Neural progenitor cell (in vitro differentiated cells): Measurements from ENCODE around the gene HSPB8. TPM values are rescaled to one million over a fixed set of nuclear protein-coding genes. Genes with fewer than 3 reads are reported as not detected.

Experiments used
- DNase-seq: peaks from one replicate; pipeline ENCODE4 v3.0.0-alpha.2; 2016; ENCODE audit warnings: low spot score
- H2AFZ ChIP-seq: fragments of 200-600 bp; sonication (generic); replicated peaks from 2 replicates; pipeline ENCODE4 v1.6.1; 2016; ENCODE audit warnings: antibody characterized with exemption
- H3F3A ChIP-seq: fragments of 200-600 bp; sonication (generic); 2 replicates; pipeline ENCODE4 v1.6.1; 2016; ENCODE audit warnings: antibody characterized with exemption, low read depth
- H3K27ac ChIP-seq: fragments of 200-600 bp; sonication (generic); 2 replicates; pipeline ENCODE4 v1.5.1; 2016; ENCODE audit warnings: mild to moderate bottlenecking
- H3K27me3 ChIP-seq: fragments of 200-600 bp; sonication (generic); 2 replicates; pipeline ENCODE4 v1.6.1; 2016; ENCODE audit warnings: mild to moderate bottlenecking, moderate library complexity
- H3K36me3 ChIP-seq: fragments of 200-600 bp; sonication (generic); 2 replicates; pipeline ENCODE4 v1.5.1; 2016
- H3K4me1 ChIP-seq: fragments of 200-600 bp; sonication (generic); 2 replicates; pipeline ENCODE4 v1.6.1; 2016; ENCODE audit warnings: mixed run types
- H3K4me2 ChIP-seq: fragments of 200-600 bp; sonication (generic); 2 replicates; pipeline ENCODE4 v1.6.1; 2016
- H3K4me3 ChIP-seq: fragments of 200-600 bp; sonication (generic); 2 replicates; pipeline ENCODE4 v1.5.1; 2016
- H3K79me2 ChIP-seq: fragments of 200-600 bp; sonication (generic); 2 replicates; pipeline ENCODE4 v1.6.1; 2016; ENCODE audit warnings: low read depth
- H3K9ac ChIP-seq: fragments of 200-600 bp; sonication (generic); 2 replicates; pipeline ENCODE4 v1.6.1; 2016
- H3K9me3 ChIP-seq: fragments of 200-600 bp; sonication (generic); 2 replicates; pipeline ENCODE4 v1.5.1; 2016; ENCODE audit warnings: low read depth
- H4K20me1 ChIP-seq: fragments of 200-600 bp; sonication (generic); 2 replicates; pipeline ENCODE4 v1.6.1; 2016; ENCODE audit warnings: low read depth
- H3K27ac Mint-ChIP-seq: 3 replicates; pipeline ENCODE4 v1.8.0; 2021; ENCODE audit warnings: mixed read lengths
- H3K27me3 Mint-ChIP-seq: 2 replicates; pipeline ENCODE4 v1.8.0; 2022; ENCODE audit warnings: low read depth, mild to moderate bottlenecking, inconsistent platforms, moderate library complexity, mixed read lengths; ENCODE audit not compliant: insufficient read depth
- H3K36me3 Mint-ChIP-seq: 3 replicates; pipeline ENCODE4 v1.8.0; 2021; ENCODE audit warnings: mixed read lengths
- H3K4me1 Mint-ChIP-seq: 3 replicates; pipeline ENCODE4 v1.8.0; 2021; ENCODE audit warnings: mixed read lengths
- H3K4me3 Mint-ChIP-seq: 3 replicates; pipeline ENCODE4 v1.8.0; 2021; ENCODE audit warnings: mild to moderate bottlenecking, moderate library complexity, mixed read lengths
- H3K9me3 Mint-ChIP-seq: 3 replicates; pipeline ENCODE4 v1.8.0; 2020; ENCODE audit warnings: mixed read lengths
- CTCF ChIP-seq: fragments of 200-600 bp; sonication (generic); IDR thresholded peaks from 2 replicates; pipeline ENCODE4 v1.5.1; 2017; ENCODE audit warnings: antibody characterized with exemption, mild to moderate bottlenecking
- EZH2 ChIP-seq: fragments of 200-600 bp; sonication (generic); IDR thresholded peaks from 2 replicates; pipeline ENCODE4 v1.6.1; 2017; ENCODE audit warnings: antibody characterized with exemption, mild to moderate bottlenecking, moderate library complexity
- EZH2phosphoT487 ChIP-seq: fragments of 200-600 bp; sonication (generic); IDR thresholded peaks from 2 replicates; pipeline ENCODE4 v1.6.1; 2017; ENCODE audit warnings: antibody characterized with exemption
- total RNA-seq: library from RNA; depleted of rRNA; stranded (reverse); fragments of >200 nt; gene quantifications from 2 replicates; pipeline ENCODE4 v1.2.3, GENCODE V29; 2015; ENCODE audit warnings: low replicate concordance

Gene HSPB8
- total RNA-seq, 1 donor from 2014 or later, result not detected

DNA sequence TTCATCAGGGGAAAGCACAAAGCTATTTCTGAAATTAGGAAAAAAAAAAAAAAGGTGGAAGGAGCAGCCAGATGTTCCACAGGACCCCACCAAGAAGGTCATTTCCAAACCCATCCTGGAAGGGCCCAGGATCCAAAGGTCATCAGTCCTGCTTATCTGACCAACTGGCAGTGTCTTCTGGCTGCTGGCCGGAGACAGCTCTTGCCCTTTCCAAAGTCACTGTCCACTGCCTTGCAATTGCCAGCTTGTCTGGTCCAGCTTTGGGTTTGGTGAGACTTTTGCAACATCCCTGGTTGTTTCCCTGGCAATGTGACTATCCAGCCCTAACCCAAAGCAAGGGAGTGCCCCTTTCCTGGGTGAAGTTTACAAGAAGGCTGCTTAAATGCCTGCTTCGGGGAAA, 18.9 kb upstream of the HSPB8 start:
- H3K9me3 Mint-ChIP-seq, result no peaks in the 10 kb centered on the region
- Histone ChIP-seq H3K79me2 (no peaks in the 10 kb centered on the region), H3K36me3 (no peaks in the 10 kb centered on the region), H3K9me3 (no peaks in the 10 kb centered on the region), H3K27ac (no peak overlapping the region), H3K4me3 (no peak overlapping the region), H3F3A (peaks cover 2% of the 10 kb centered on the region), H2AFZ (no peak overlapping the region), H3K4me2 (no peak overlapping the region), H4K20me1 (no peaks in the 10 kb centered on the region), H3K27me3 (no peaks in the 10 kb centered on the region), H3K4me1 (no peaks in the 10 kb centered on the region), H3K9ac (no peak overlapping the region)
- peaks cover 6% of the 10 kb centered on the region for H3K4me1 Mint-ChIP-seq
- no peaks in the 10 kb centered on the region for H3K36me3 Mint-ChIP-seq
- H3K27ac Mint-ChIP-seq, result no peak overlapping the region
- no peak overlapping the region for H3K4me3 Mint-ChIP-seq
- DNase-seq, result no peak
- TF ChIP-seq EZH2phosphoT487, result no peak
- TF ChIP-seq EZH2, result no peak
- TF ChIP-seq CTCF, result no peak
- H3K27me3 Mint-ChIP-seq, result peaks cover 8% of the 10 kb centered on the region

DNA sequence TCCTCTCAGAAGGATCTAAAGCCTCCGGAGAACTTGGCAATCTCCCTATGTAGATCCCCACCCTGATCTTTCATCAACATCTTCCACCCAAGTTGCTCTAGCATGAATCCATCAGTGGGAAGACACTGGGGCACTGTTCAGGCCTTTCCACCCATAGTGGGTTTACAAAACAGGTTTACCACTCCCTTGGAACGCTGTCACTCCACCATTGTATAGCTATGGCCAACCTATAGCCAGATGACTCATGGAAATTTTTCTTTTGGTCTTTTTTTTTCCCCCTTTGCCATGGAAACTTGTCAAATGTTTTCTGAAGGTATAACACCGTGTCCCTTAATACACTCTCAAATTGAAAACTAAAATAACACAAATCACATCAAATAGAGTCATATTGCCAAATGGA, 10.8 kb upstream of the HSPB8 start:
- H3K27ac ChIP-seq, result no peak overlapping the region
- H3K4me3 Mint-ChIP-seq, result no peak overlapping the region
- H3K9me3 ChIP-seq, result no peaks in the 10 kb centered on the region
- H3K9ac ChIP-seq, result no peak overlapping the region
- peaks cover 1% of the 10 kb centered on the region for H3K4me1 ChIP-seq
- no peak overlapping the region for H3K27ac Mint-ChIP-seq
- no peaks in the 10 kb centered on the region for H3F3A ChIP-seq
- peaks cover 11% of the 10 kb centered on the region for H3K27me3 Mint-ChIP-seq
- no peak for DNase-seq
- H3K4me2 ChIP-seq, result no peak overlapping the region
- TF ChIP-seq EZH2phosphoT487 (no peak), CTCF (no peak), EZH2 (no peak)
- H2AFZ ChIP-seq, result no peak overlapping the region
- H3K27me3 ChIP-seq, result no peaks in the 10 kb centered on the region
- no peaks in the 10 kb centered on the region for H3K36me3 Mint-ChIP-seq
- H3K4me3 ChIP-seq, result no peak overlapping the region
- no peaks in the 10 kb centered on the region for H3K79me2 ChIP-seq
- H3K36me3 ChIP-seq, result no peaks in the 10 kb centered on the region
- no peaks in the 10 kb centered on the region for H3K9me3 Mint-ChIP-seq
- peaks cover 9% of the 10 kb centered on the region for H3K4me1 Mint-ChIP-seq
- no peaks in the 10 kb centered on the region for H4K20me1 ChIP-seq

DNA sequence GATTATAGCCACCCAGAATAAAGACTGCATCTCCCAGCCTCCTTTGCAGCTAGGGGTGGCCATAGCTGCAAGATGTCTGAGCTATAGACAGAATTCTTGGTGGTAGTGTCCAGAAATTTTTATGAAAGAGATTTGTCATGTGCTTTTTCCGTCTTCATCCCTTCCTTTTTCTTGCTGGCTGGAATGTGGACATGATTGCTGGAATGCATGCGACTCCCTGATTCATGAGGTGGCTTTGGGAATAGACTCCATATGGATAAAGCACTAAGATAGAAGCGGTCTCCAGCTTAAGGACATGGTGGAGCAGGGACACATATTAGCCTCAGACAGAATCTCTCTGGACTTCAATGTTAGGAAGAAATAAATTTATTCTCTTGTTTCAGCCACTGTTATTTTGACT, 10.0 kb upstream of the HSPB8 start:
- no peak for TF ChIP-seq EZH2
- no peak for TF ChIP-seq CTCF
- TF ChIP-seq EZH2phosphoT487, result no peak

More for the DNA sequence above, 10.0 kb upstream of the HSPB8 start:
- H3K27ac ChIP-seq, result no peak overlapping the region
- no peak overlapping the region for H3K4me3 ChIP-seq
- H3K4me1 ChIP-seq, result peaks cover 9% of the 10 kb centered on the region
- Mint-ChIP-seq H3K27me3 (peaks cover 17% of the 10 kb centered on the region), H3K4me3 (no peak overlapping the region), H3K9me3 (no peaks in the 10 kb centered on the region), H3K27ac (no peak overlapping the region), H3K36me3 (no peaks in the 10 kb centered on the region), H3K4me1 (peaks cover 15% of the 10 kb centered on the region)
- no peaks in the 10 kb centered on the region for H3K79me2 ChIP-seq
- no peaks in the 10 kb centered on the region for H4K20me1 ChIP-seq
- no peak overlapping the region for H3K9ac ChIP-seq
- DNase-seq, result no peak
- no peaks in the 10 kb centered on the region for H3K9me3 ChIP-seq
- H2AFZ ChIP-seq, result no peak overlapping the region
- no peak overlapping the region for H3K4me2 ChIP-seq
- no peaks in the 10 kb centered on the region for H3K36me3 ChIP-seq
- no peaks in the 10 kb centered on the region for H3F3A ChIP-seq
- no peaks in the 10 kb centered on the region for H3K27me3 ChIP-seq
